Measurements from ENCODE around the gene CDC42BPA.

CDC42BPA gene

GRCh38 chr1:226985839-226986463 lies 332.3 kb downstream of the CDC42BPA start:
- no peak overlapping the region for H3K4me3 ChIP-seq (ENCODE audit: control insufficient read depth, low read depth, low read length)
- no peak for TF ChIP-seq CTCF (conservative IDR thresholded peaks at IDR 0.05; ENCODE audit: control insufficient read depth, insufficient read depth, low read depth, low read length)
- DNase-seq (ENCODE audit: low read depth) = no peak

- TF ChIP-seq CTCF (conservative IDR thresholded peaks at IDR 0.05; ENCODE audit: control insufficient read depth, insufficient read depth, low read depth, low read length) = no peak
- DNase-seq (ENCODE audit: low read depth) = no peak
These were observed 333.0 kb downstream of the CDC42BPA start for GRCh38 chr1:226985239-226985838.

GRCh38 chr1:226984521-226985238 lies 333.6 kb downstream of the CDC42BPA start:
- TF ChIP-seq CTCF (conservative IDR thresholded peaks at IDR 0.05; ENCODE audit: control insufficient read depth, insufficient read depth, low read depth, low read length) = no peak
- DNase-seq (ENCODE audit: low read depth) = no peak
- no peak overlapping the region for H3K4me3 ChIP-seq (ENCODE audit: control insufficient read depth, low read depth, low read length)

More at GRCh38 chr1:226985239-226985838, 333.0 kb downstream of the CDC42BPA start:
- H3K4me3 ChIP-seq (ENCODE audit: control insufficient read depth, low read depth, low read length) = no peak overlapping the region

- TF ChIP-seq CTCF (conservative IDR thresholded peaks at IDR 0.05; ENCODE audit: control insufficient read depth, insufficient read depth, low read depth, low read length) = no peak
- H3K4me3 ChIP-seq (ENCODE audit: control insufficient read depth, low read depth, low read length) = no peak overlapping the region
- DNase-seq (ENCODE audit: low read depth) = no peak
These were observed 334.3 kb downstream of the CDC42BPA start for GRCh38 chr1:226983992-226984364.

GRCh38 chr1:226983247-226983991 lies 334.9 kb downstream of the CDC42BPA start:
- TF ChIP-seq CTCF (conservative IDR thresholded peaks at IDR 0.05; ENCODE audit: control insufficient read depth, insufficient read depth, low read depth, low read length) = no peak
- DNase-seq (ENCODE audit: low read depth) = no peak
- H3K4me3 ChIP-seq (ENCODE audit: control insufficient read depth, low read depth, low read length) = no peak overlapping the region

GRCh38 chr1:226982451-226983177 lies 335.7 kb downstream of the CDC42BPA start:
- no peak for TF ChIP-seq CTCF (conservative IDR thresholded peaks at IDR 0.05; ENCODE audit: control insufficient read depth, insufficient read depth, low read depth, low read length)
- no peak overlapping the region for H3K4me3 ChIP-seq (ENCODE audit: control insufficient read depth, low read depth, low read length)
- DNase-seq (ENCODE audit: low read depth) = no peak
